NCI-H526 (cell line): Measurements from ENCODE around the gene TMEM255A.
A peak's percentile ranks its signal among the peaks of the same experiment; 100 is the strongest.

Experiments used
- DNase-seq, 2 experiments: peaks; one replicate each; lab custom pipeline; 2025; lab: John Stamatoyannopoulos, UW

Gene TMEM255A

DNA sequence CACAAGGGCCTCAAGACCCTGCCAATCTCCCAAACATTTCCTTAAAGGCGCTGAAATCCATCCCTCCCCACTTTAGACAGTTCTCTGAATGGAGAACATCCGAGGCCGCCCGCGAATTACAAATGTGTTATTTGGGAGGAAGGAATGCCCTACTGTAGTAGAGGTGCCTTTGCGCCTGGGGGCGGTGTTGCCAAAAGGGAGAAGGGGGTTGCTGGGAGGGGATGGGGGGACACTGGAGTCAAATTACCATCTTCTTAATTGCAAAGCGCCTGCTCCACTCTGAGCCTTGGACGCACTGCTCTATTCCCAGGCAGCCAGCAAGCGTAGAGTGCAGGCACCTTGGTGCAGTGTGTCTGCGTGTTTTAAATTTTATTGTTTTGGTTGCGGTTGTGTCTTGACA lies 2.7 kb downstream of the TMEM255A start:
- DNase-seq = peak in 1 of 2 experiments; percentile 8

DNA sequence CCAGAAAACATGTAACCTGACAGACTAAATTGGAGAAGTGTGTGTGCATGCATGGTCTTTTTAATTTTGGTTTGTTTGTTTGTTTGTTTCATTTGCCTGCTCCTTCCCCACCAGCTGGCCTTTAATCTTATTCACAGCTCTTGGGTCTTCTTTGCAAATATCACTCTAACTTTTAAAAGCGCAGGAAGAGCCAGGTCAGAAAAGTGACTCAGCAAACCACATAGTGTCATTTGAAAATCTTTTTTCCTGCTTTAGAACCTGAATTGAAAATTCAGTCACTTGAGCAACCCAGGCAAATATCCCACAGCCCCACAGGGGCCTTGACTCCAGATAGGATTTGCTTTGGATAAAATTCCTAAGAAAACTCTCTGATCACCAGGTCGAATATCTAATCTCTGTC lies 4.6 kb downstream of the TMEM255A start:
- DNase-seq = no peak

DNA sequence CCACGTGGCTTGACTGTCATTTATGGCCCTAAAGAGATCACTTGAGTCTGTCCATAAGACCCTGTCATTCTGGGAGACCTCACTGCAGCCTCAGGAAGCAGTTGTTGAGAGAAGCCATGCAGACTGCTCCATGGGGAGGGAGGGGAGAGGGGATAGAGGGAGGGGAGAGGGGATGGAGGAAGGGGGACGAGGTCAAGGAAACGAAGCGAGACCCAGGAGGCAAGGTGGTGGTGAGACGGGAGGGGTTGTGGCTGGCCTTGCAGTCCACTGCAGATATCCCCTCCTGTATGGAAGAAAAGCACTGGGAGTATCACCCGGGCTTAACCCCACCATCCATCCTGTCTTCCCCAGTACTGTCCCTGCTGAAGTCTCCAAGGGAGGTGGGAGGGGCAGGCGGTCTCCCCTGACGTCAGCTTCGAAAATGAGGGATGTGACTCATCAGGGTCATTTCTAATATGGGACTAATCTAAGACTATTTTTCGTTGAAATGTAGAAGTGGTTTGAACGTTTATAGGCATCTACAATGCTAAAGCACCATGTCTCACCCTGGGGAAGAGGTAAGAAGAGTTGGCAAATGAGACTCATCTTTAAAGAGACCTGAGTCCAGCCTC lies 5.6 kb downstream of the TMEM255A start:
- DNase-seq = no peak

DNA sequence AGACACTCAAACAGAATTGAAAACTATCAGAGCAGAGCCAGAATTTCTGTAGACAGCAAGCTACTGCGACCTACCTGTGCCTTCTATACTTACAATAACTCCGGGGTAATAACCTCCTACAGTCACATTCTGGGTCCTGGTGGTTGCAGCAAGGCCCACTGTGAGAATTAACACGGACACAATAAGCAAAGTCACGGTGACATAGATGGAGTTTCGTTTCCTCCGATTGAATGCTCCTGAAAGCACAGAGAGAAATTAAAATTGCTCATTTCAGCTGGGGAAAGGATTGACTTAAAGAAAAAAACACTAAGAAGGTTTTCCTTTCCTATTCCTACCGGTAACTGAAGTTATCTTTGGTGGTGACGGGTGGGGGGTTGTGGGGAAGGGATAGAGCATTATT lies 7.0 kb downstream of the TMEM255A start:
- no peak for DNase-seq

DNA sequence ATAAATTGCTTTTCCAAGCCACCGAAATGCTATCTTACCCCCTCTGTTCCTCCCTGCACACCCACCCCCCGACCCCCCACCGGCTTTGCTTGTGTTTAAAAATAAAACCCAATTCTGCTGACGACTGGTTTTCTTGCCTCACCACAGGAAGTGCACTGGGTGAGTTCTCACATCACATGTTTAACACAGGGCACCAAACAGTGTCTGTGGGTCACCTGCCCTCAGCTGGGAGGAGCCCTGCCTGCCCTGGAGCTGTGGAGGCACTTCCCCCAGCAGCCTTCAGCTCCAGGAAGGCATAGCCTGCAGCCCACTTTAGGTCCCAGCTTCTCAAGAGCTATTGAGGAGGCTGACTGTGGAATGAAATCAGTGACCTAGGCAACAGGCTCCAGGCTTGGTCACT lies 8.8 kb downstream of the TMEM255A start:
- DNase-seq = no peak

DNA sequence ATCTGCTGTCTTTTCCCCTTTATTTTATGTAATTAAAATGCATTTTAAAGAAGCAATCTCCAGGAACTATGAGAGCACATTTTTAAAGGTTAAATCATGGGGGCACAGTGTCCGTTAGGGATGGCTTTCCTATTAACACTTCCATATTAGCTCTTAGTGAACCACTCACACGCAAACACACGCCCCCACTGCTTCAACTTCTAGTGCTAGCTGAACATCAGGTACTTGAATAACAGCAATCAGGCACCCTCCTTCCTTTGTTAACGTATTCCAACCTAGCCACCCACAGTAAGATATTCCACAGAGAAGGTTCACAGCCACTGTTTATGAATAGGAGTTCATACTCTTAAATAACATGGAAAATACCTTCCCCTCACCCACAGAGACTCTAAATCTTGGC lies 9.3 kb downstream of the TMEM255A start:
- no peak for DNase-seq

DNA sequence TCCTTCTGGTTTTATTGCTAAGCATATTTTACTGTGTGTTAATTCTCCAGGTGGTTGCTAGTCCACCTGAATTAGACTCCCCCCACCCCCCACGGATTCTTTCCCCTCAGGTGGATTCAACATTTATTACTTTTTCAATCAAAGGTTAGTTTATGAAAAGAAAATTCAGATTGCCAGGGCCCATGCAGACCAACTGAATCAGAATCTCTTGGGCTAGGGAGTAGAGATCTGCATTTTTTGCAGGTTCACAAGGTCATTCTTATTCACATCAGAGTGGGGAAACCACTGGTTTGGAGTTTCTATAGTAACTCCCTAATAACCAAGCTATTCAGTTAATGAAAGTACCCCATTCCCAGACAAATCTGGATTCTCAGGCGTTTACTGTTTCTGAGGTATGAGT lies 9.8 kb downstream of the TMEM255A start:
- no peak for DNase-seq

DNA sequence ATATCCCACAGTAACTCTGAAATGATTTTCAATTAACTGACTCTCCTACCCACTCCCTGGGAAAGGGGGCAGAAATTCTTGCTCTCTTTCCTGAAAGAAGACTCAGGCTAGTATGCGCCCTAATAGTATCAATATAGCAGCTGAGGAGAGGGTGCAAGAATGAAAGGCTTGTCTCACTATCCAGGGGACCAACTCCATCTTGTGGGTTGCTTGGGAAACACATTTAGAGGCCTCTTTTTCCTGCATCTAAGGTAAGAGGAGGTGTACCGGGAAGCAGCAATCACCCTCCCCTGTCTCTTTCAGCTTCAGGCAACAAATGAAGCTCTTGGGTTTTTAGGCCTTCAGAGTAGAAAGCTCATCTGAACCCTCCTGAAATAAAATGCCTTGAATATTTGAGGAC lies 11.3 kb downstream of the TMEM255A start:
- peak; percentile 9 to 25 for DNase-seq

DNA sequence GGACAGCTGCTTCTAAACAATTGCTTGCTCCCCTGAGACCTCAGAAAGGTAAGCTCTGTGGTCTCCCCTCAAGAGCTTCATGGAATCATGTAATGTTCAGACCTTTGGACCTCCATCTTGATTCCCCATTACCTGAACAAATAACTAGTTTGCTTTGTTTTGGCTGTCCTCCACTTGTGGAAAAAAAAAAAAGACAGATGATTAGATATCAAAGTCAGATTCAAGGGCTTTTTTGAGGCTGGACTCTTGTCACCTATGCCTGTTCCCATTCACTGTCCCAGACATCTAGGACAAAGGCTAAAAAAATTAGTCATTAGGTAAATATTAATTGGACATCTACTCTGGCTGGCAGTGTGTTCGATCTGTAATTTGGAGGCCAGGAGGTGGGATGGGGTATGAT lies 13.3 kb downstream of the TMEM255A start:
- no peak for DNase-seq

DNA sequence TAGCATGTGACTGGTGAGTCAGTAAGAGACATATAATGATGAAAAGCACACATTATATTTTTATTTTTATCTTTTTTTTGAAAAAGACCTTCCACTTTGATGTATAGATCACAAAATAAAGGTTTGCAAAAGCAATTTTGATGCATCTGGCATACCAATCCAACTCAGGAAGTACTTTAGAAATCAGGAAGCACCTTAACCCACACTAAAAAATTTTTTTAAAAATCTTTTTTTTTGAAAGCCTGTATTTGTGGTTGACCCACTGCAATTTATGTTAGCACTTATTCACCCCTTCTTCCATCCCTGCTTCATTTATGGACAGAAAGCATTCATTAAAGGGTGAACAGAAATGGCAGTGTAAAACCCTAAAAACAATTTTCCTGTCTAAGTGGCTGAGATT lies 16.6 kb downstream of the TMEM255A start:
- no peak for DNase-seq

DNA sequence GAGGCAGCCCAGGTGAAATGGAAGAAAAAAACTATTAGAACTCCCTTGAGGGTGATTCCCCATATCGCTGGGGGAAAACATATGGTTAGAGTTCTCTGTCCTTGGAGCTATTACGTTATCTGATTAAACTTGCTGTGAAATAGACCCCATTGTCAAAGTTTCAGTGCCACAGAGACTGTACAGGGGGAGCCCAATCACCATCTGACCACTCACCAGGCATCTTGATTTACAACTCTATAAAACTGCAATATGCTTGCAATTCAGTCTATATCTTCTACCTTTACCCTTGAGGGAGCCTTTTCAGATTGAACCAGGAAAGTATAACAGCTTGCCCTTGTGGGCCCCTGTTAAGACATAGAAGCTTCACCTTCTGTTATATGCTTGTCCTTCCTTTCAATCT lies 18.2 kb downstream of the TMEM255A start:
- DNase-seq = no peak

DNA sequence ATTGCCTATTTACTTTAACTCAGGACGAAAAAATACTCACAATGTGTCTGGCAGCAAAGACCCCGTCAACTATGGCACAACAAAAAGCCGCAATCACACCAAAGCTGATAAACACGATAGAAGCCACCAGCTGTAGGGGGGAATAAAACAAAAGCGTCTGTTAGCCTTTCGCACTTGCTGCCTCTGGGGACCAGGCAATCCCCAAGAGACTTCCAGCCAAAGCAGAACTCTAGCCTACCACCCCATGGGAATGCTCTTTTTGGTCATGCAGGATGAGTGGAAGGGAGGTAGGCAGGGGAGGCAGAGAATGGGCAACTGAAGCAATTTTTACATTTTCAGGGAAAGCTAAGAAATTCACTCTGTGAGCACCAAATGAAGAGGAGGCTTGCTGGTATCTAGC lies 20.1 kb downstream of the TMEM255A start:
- peak in 1 of 2 experiments; percentile 36 for DNase-seq

DNA sequence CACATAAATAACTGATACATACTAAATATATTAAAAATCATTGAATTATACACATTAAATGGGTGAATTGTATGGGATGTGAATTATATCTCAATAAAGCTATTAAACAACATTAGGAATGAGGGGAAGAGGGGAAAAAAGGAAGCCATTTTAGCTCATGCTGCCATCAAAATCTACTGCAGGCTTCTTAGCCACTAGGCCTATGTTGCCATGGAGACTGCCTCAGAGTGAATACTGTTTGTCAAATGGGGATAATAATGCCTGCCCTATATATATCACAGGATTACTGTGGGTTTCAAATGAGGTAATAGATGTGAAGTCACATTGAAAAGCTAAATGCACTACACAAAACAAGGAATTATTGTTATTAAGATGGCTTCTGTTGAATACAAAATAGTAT lies 21.2 kb downstream of the TMEM255A start:
- no peak for DNase-seq

DNA sequence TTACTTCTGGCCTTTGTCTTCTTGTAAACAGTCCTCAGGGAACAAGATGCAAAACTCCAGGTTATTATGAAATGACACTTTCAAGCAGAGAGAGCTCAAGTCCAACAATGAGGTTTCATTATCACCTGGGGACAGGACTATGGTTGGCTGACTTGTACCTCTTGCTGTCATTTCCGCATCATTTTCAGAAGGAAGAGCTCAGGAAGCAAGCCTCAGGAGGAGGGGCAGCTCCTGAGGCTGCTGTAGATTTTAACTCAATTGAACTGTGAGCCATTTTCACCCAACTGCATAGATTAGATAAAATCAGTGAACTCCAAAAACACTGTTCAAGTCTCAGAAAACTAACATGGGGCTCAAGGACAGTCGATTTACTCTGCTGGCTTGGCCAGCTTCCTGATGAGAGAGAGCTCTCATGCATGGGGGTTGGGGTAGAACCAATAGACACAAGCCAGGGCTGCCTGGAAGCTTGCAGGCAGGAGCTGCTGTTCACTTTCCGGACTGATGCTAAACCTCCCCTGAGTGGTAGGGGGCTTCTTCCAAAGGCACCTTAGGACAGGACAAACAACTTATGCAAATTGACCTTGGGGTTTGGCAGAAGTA lies 23.6 kb downstream of the TMEM255A start:
- no peak for DNase-seq

DNA sequence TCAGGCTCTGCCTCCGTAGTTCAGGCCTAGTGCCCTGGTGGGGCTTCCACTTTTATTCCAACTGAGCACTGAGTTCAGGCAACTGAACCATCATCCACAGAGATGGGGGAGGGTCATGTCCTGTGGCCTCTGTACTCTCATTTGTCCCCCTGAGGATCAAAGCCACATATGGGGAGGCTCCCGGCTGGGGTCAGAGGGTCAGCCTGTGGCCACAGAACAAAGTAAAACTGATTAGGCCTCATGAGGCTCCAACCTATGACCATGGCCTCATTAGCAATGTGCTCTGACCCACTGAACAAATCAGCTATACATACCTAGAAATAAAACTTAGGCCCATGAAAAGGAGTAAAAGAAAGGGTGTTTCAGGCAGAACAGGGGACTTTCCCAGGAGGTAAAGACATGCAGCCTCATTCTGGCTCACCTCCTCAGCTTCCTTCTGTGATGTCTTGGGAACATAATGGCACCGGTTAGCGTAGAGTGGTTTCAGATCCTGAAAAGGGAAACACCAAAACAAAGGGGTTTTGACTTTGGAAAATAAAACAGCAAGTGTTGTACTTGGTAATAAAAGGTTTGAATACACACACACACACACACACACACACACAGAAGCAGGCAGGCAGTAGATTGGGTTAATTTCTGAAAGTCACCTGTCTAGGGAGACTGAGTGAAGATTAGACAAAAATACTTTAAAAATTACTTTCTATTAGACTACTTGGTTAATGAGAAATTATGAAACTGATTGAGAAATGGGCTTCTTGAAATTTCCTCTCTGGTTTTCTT lies 24.3 kb downstream of the TMEM255A start:
- no peak for DNase-seq

DNA sequence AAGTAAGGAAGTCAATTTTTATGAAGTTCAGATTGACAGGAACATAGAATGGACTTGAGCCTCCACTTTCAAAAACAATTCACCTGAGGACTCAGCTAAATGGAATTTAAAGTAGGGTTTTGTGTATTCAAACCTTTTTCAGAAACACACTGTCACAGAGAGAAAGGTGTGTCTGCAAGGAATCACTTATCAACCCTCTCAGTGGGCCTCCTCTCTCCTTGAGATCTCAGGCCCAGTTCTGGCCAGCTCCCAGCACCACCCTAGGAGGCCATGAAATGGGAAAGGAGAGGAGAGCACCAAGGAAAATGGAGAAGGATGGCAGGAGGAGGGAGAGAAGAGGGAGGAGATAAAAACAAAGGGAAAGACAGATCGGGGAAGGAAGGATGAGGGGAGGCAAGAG lies 28.6 kb downstream of the TMEM255A start:
- DNase-seq = no peak

DNA sequence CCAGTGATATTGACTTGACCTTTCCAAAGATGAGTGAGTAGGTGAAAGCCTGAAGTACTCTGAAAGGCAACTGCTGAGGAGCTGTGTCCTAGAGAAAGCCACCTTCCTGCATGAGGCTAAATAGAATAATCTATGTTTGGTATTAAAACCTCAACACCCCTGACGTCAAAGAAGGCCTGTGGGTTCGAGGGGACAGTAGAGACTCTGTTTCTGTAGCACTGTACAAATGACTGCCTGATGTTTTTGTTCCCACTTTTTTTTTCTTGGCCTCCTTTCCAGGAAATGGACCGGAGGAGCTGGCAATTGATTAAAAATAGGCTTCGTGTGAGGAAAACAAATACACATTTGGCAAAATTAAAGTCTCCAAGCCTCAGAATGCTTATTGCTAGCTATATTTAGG lies 29.5 kb downstream of the TMEM255A start:
- no peak for DNase-seq

DNA sequence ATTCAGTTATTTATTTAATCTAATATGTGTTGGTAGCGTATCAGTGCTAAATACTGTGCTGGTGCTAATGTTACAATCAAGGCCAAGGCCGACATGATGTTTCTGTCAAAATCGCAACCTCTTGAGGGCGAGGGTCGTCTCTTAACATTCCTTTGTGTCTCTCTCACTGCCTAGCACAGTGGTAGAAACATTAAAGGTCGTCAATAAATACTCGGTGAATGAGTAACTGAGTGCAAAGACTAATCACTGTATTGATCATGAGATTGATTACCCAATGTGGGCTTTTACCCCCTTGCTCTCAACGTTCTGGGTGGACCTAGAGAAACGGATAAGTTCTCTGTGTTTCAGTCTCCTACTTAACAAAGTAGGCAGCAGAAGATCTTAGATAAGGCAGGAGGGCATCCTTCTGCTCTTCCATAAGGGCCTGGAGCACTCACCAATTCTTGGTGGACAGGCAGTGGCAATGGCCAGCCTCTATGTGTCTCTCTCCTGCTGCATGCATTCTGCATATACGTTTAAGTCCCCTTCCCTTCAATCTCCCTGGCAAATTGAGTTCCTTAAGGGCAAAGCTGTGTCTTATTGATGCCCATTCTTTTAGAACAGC lies 30.1 kb downstream of the TMEM255A start:
- no peak for DNase-seq

DNA sequence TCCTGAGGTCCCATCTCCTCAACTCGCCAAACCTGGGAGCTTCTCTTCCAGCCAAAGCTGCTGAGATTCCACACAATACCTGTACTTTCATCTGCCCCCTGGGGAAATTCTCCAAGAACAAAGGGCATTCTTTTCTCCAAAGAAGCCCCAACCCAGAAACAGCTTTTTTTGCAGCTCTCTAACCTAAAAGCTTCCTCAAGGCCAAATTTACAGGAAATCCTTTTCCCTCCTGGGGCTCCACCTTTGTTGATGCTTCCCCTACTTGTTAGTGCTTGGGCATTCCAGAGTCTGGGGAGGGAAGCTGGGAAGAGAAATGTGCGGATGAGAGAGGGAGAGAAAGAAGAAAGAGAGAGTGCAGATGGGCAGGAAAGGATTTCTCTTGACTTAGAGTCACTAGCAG lies 36.3 kb downstream of the TMEM255A start:
- no peak for DNase-seq

DNA sequence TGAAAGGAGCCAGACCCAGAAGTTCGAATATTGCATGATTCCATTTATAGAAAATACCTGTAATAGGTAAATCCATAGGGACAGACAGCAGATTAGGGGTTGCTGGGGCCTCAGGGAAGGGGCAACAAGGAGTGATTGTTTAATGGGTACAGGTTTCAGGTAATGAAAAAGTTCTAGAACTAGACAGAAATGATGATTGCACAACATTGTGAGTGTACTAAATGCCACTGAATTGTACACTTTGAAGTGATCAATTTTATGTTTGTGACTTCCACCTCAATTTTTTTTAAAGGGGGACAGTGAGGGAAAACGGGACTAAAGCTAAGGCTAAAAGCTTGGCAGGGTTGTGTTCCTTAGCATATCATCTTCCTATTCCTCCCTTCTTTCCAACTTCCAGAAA lies 37.1 kb downstream of the TMEM255A start:
- no peak for DNase-seq

DNA sequence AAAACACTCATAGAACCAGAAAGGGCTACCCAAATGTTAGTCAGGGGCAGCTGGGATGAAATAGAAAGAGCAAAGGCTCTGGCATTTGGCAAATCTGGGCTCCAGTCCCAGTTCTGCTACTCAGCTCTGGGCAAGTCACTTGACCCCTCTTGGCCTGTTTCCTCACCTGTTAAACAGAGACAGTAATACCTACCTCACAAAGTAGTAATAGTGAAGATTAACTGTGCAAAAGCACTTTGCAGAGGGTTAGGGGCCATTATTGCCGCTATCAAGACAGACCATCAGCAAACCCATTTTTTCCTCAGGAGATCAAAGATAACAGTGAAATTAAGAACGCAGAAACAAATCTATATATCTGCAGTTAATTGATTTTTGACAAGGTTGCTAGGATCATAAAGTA lies 40.0 kb downstream of the TMEM255A start:
- no peak for DNase-seq

DNA sequence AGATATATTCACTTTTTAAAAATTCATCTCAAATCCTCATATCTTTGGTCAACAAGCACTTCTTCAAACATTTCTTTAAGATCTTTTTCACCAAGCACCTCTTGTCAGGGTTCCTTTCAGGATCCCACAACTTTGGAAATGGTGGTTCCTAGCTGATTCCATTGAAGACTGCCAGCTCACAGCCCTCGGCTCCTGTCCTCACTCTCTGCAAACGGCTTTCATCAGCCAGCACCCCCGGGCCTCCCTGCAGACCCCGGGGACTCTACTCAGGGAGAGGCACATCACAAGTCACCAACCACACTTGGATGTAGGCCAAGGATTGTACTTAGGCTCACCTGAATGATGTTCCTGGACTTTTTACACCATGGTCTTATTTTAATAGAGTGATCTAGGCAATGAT lies 40.7 kb downstream of the TMEM255A start:
- DNase-seq = no peak

DNA sequence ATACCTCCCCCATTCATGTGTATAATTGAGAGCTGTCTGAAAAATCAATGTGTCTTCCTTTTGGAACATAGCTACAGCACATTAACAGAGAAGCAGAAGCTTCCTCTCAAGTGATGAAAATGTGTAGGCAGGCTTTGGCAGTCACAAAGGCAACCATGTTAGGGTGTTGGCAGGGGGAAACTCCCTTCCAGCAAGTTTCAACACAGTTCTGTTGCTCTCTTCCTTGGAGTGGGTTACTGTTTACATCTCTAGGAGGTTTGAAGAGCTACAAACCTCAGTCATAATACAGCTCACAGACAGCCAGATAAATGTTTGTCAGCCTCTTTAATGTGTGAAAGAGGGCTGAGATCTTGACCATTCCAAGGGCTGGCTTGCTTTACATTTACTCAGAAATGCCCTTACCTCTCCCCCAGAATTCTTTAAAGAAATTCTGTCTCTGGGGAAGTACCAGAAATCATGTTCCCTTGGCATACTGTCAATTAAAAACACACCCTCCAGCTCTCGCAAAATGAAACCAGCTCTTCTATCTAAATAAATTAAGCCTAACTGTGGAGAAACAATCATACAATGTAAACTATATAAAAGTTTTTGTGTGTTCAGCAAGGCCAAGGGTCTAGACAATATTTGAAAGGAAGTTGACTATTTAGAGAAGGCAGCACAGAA lies 41.8 kb downstream of the TMEM255A start:
- no peak for DNase-seq
